Breast epithelium (tissue), 4 donors: Measurements from ENCODE around the gene ARHGEF10L. TPM values are rescaled to one million over a fixed set of nuclear protein-coding genes. Genes with fewer than 3 reads are reported as not detected.

Source experiments
- DNase-seq, 2 donors: peaks; one replicate each; pipeline ENCODE4 v3.0.0-alpha.2; 2019; ENCODE audit warnings: low spot score in 2 of 2
- H3K27ac ChIP-seq, 2 donors: fragments of 200-600 bp; sonication (generic) in 1 of 2; one replicate each; pipeline ENCODE4 v1.5.1; 2016 to 2019; ENCODE audit warnings: mild to moderate bottlenecking in 1 of 2
- H3K27me3 ChIP-seq, 2 donors: fragments of 200-600 bp; sonication (generic) in 1 of 2; one replicate each; pipeline versions ENCODE4 v1.5.1 to v1.6.0; 2017 to 2019; ENCODE audit warnings: control low read depth in 1 of 2, mild to moderate bottlenecking in 1 of 2
- H3K36me3 ChIP-seq: fragments of 200-600 bp; one replicate; pipeline ENCODE4 v1.5.1; 2019
- H3K4me1 ChIP-seq, 2 donors: fragments of 200-600 bp; sonication (generic); one replicate each; pipeline ENCODE4 v1.5.1; 2016 to 2019; ENCODE audit warnings: control low read depth in 1 of 2
- H3K4me3 ChIP-seq, 3 donors: fragments of 200-600 bp; sonication (generic); 1 replicate in 2 of 3; 2 replicates in 1 of 3; pipeline ENCODE4 v1.5.1; 2016 to 2019; ENCODE audit warnings: mild to moderate bottlenecking in 3 of 3, moderate library complexity in 2 of 3
- H3K9me3 ChIP-seq, 2 donors: fragments of 200-600 bp; sonication (generic) in 1 of 2; one replicate each; pipeline ENCODE4 v1.5.1; 2016 to 2019; ENCODE audit warnings: control low read depth in 1 of 2
- POLR2A ChIP-seq: fragments of 450-650 bp; IDR thresholded peaks from one replicate; pipeline ENCODE4 v1.6.1; 2016; ENCODE audit warnings: antibody characterized with exemption, mild to moderate bottlenecking, moderate library complexity
- POLR2AphosphoS5 ChIP-seq, 3 donors: sonication (generic); formaldehyde crosslinking; IDR thresholded peaks; one replicate each; pipeline ENCODE4 v1.6.1; 2017; ENCODE audit warnings: antibody characterized with exemption in 3 of 3
- intact Hi-C: fragments of 100-400 bp; cut with DNase I; formaldehyde crosslinking; loops from one replicate; pipeline ENCODE4 v1.15.1; 2023; ENCODE audit warnings: low total_unique reads
- total RNA-seq, 3 donors: library from RNA; depleted of rRNA; stranded (reverse); fragments of >200 nt; gene quantifications; one replicate each; pipeline ENCODE4 v1.1.0, GENCODE V29; 2016
- TF ChIP-seq, protein P1 (sequence below), 3 donors: fragments of 450-650 bp; IDR thresholded peaks; one replicate each; pipeline ENCODE4 v1.5.1; 2016 to 2017; ENCODE audit warnings: antibody characterized with exemption in 3 of 3, mild to moderate bottlenecking in 3 of 3, moderate library complexity in 3 of 3

The ARHGEF10L gene
- total RNA-seq, 3 donors from 2014 or later = 36.7 to 51.4 (median 49.8) TPM

DNA sequence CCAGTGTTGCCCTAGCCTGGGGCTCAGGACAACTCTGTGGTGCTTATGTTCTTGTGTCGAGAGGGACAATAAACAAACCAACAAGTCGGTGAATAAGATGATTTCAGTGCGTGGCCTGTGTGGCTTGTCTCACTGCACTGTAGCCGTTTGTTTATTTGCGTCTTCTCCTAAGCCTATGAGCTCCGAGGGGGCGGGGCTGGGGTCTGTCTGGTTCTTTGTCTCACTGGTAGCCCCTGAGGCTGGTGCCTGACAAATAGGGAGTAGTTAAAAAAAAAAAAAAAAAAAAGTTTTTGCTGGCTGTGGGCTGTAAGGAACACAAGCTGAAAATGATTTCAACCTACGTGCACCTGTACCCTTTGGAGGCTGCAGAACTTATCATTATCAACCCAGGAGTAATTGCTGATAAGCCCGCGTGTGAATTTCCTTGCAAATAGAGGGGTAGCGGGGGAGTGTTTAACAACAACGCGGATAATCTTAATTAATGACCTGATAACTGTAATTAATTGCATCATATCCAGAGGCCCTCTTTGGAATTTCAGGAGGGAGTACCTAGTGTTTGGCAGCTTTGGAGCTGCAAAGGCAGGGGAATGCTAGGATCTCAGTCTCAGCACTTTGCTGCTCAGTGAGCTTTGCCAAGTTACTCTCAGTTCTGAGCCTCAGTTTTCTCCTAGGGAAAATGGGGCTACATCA, 925 bp upstream of the ARHGEF10L start:
- H3K27me3 ChIP-seq = no peaks in the 10 kb centered on the region
- peak overlapping the region; percentile 89 to 98 for H3K27ac ChIP-seq
- H3K4me1 ChIP-seq = peaks cover 0 to 4% of the 10 kb centered on the region in 2 donors
- no peak for TF ChIP-seq POLR2A
- no peak for TF ChIP-seq POLR2AphosphoS5 (IDR thresholded peaks at IDR 0.05)
- TF ChIP-seq, protein P1, sequence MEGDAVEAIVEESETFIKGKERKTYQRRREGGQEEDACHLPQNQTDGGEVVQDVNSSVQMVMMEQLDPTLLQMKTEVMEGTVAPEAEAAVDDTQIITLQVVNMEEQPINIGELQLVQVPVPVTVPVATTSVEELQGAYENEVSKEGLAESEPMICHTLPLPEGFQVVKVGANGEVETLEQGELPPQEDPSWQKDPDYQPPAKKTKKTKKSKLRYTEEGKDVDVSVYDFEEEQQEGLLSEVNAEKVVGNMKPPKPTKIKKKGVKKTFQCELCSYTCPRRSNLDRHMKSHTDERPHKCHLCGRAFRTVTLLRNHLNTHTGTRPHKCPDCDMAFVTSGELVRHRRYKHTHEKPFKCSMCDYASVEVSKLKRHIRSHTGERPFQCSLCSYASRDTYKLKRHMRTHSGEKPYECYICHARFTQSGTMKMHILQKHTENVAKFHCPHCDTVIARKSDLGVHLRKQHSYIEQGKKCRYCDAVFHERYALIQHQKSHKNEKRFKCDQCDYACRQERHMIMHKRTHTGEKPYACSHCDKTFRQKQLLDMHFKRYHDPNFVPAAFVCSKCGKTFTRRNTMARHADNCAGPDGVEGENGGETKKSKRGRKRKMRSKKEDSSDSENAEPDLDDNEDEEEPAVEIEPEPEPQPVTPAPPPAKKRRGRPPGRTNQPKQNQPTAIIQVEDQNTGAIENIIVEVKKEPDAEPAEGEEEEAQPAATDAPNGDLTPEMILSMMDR (IDR thresholded peaks at IDR 0.05) = no peak
- H3K4me3 ChIP-seq = peak overlapping the region in 1 of 3 donors; percentile 96
- intact Hi-C loops = no loop called here
- H3K36me3 ChIP-seq = no peaks in the 10 kb centered on the region
- H3K9me3 ChIP-seq = no peaks in the 10 kb centered on the region
- DNase-seq = peak; percentile 66 to 79

DNA sequence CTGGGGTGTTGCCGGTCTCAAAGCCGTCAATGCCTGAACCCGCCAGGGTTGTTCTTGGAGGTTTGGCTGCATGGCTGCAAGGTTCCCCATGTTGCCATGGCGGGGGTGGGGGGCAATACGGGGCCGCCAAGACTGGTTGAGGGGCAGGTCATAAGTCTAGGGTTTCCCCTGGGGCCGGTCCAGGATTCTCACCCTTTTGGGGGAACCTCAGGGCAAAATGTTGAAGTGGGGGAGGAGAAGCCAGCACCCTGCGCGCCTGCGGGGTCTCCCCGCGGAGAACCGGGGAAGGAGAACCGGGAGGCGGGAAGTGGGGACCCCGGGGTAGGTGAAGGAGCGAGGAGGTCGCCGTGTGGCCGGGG, 401 bp upstream of the ARHGEF10L start:
- no peaks in the 10 kb centered on the region for H3K9me3 ChIP-seq
- no peaks in the 10 kb centered on the region for H3K27me3 ChIP-seq
- no peak for DNase-seq
- peak overlapping the region; percentile 63 to 96 (median 78) for H3K4me3 ChIP-seq
- intact Hi-C loops = no loop called here
- H3K36me3 ChIP-seq = no peaks in the 10 kb centered on the region
- peak overlapping the region; percentile 89 to 98 for H3K27ac ChIP-seq
- no peak for TF ChIP-seq POLR2AphosphoS5 (IDR thresholded peaks at IDR 0.05)
- peaks cover 0 to 4% of the 10 kb centered on the region in 2 donors for H3K4me1 ChIP-seq

DNA sequence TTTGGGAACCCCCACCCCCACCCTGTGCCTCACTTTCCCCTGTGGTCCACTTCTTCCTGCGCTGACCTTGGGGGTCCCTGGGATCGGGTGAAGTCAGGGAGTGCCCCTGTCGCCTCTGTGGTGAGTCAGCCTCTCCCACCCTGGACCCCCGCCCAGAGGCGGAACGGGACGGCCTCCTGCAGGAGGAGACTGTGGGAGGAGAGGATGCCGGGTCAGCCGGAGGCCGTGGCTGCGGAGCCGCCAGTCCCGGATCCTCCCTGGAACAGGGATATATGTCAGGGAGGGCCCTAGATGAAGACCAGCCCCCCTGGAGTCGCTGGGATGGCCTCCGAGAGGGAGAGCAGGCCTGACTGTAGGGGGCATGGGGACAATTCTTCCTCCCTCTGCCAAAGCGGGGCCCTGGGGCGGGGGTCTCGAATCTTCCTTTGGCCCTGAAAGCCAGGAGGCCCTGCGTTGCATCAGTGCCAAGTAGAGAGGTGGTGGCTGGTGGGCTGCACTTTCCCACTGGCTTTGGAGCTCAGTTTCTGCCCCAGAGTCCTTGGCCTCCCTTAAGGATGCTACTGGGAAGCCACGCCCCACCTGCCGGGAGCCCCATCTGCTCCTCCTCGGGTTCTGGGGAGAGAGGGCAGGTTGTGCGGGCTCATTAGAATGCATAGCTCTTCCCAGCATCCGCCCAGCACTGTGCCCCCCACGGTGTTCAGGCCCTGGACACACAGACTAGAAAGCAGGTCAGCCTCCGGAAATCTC, 930 bp downstream of the ARHGEF10L start:
- no peak for DNase-seq
- no peaks in the 10 kb centered on the region for H3K36me3 ChIP-seq
- H3K27me3 ChIP-seq = no peaks in the 10 kb centered on the region
- TF ChIP-seq POLR2A (no peak), POLR2AphosphoS5 (IDR thresholded peaks at IDR 0.05) (peak in 1 of 3 donors; percentile 49)
- TF ChIP-seq, protein P1 (IDR thresholded peaks at IDR 0.05) = no peak
- H3K9me3 ChIP-seq = no peaks in the 10 kb centered on the region
- intact Hi-C loops = no loop called here
- peak overlapping the region; percentile 63 to 96 (median 78) for H3K4me3 ChIP-seq
- peak overlapping the region; percentile 91 to 98 for H3K27ac ChIP-seq
- peaks cover 0 to 4% of the 10 kb centered on the region in 2 donors for H3K4me1 ChIP-seq

DNA sequence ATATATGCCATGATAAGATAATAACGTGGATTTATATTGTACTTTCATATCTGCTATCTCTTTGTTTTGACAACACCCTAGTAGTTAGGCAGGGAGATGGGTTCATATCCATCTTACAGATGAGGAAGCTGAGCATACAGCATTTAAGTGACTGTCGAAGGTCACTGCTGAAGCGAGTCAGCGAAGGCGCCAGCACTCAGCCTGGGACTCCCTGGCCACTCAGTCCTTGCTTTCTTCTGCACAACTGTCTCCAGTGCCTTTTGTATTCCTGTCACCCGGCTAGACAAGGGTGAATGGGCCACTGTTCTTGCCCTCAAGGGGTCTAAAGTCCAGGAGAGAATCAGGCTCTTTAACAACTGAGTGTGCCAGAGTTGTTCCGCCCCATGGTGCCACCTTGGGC, 3.1 kb downstream of the ARHGEF10L start:
- Histone ChIP-seq H3K9me3 (no peaks in the 10 kb centered on the region), H3K27ac (peak overlapping the region in 1 of 2 donors; percentile 1), H3K4me3 (no peak overlapping the region), H3K4me1 (peaks cover 0 to 4% of the 10 kb centered on the region in 2 donors), H3K36me3 (no peaks in the 10 kb centered on the region), H3K27me3 (no peaks in the 10 kb centered on the region)
- intact Hi-C loops = no loop called here
- DNase-seq = no peak
- TF ChIP-seq, protein P1 (IDR thresholded peaks at IDR 0.05) = no peak
- TF ChIP-seq POLR2A (no peak), POLR2AphosphoS5 (IDR thresholded peaks at IDR 0.05) (no peak)

DNA sequence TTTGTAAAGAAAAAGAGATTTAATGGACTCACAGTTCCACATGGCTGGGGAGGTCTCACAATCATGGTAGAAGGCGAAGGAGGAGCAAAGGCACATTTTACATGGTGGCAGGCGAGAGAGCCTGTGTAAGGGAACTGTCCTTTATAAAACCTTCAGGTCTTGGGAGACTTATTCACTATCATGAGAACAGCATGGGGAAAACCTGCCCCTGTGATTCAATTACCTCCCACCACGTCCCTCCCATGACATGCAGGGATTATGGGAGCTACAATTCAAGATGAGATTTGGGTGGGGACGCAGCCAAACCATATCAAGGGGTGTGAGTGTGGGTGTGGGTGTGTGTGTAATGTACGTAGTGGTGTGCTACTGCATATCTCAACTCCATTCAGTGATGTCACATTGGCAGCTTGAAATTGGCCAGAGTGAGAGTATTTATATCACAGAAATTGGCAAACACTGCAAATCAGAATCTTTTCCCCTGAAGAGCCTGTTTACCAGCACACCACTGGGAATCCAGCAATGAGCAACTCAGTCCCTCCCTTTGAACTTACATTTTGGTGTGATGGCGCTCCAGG, 5.4 kb downstream of the ARHGEF10L start:
- Histone ChIP-seq H3K27me3 (no peaks in the 10 kb centered on the region), H3K27ac (peak overlapping the region; percentile 8 to 84), H3K4me1 (no peaks in the 10 kb centered on the region), H3K36me3 (no peaks in the 10 kb centered on the region), H3K9me3 (no peaks in the 10 kb centered on the region), H3K4me3 (no peak overlapping the region)
- no peak for TF ChIP-seq POLR2A
- no peak for TF ChIP-seq POLR2AphosphoS5 (IDR thresholded peaks at IDR 0.05)
- TF ChIP-seq, protein P1 (IDR thresholded peaks at IDR 0.05) = no peak
- no peak for DNase-seq
- intact Hi-C loops = no loop called here
